Mesenchymal stem cell (in vitro differentiated cells and primary cell): ENCODE measurements around the gene HEXIM1.

Source experiments
- DNase-seq: peaks from one replicate; pipeline ENCODE4 v3.0.0-alpha.2; 2013
- H2AFZ ChIP-seq: one replicate; pipeline ENCODE4 v1.6.1; 2013; ENCODE audit warnings: low read depth, mild to moderate bottlenecking, control low read depth, inconsistent platforms, low read length, moderate library complexity
- H2AK5ac ChIP-seq: 2 replicates; pipeline ENCODE4 v1.6.1; 2013; ENCODE audit warnings: low read length, moderate library complexity, mild to moderate bottlenecking, inconsistent platforms; ENCODE audit not compliant: severe bottlenecking
- H2BK120ac ChIP-seq: one replicate; pipeline ENCODE4 v1.6.1; 2013; ENCODE audit warnings: low read depth, mild to moderate bottlenecking, inconsistent platforms, low read length, moderate library complexity
- H2BK12ac ChIP-seq, 2 experiments: one replicate each; pipeline ENCODE4 v1.6.1; 2013; ENCODE audit warnings: inconsistent platforms in 2 of 2, low read length in 2 of 2, mild to moderate bottlenecking in 2 of 2, moderate library complexity in 2 of 2, control low read depth in 1 of 2
- H2BK15ac ChIP-seq: one replicate; pipeline ENCODE4 v1.6.1; 2013; ENCODE audit warnings: mild to moderate bottlenecking, low read depth, inconsistent platforms; ENCODE audit not compliant: poor library complexity, severe bottlenecking
- H2BK5ac ChIP-seq: 2 replicates; pipeline ENCODE4 v1.6.1; 2013; ENCODE audit warnings: low read depth, mild to moderate bottlenecking, low read length, control low read depth, inconsistent platforms; ENCODE audit not compliant: poor library complexity, severe bottlenecking
- H3K14ac ChIP-seq, 2 experiments: one replicate each; pipeline ENCODE4 v1.6.1; 2013; ENCODE audit warnings: inconsistent platforms in 2 of 2, low read length in 2 of 2, control low read depth in 1 of 2, mild to moderate bottlenecking in 1 of 2, moderate library complexity in 1 of 2
- H3K18ac ChIP-seq, 2 experiments: one replicate each; pipeline ENCODE4 v1.6.1; 2013; ENCODE audit warnings: inconsistent platforms in 2 of 2, low read length in 2 of 2, control low read depth in 1 of 2, low read depth in 1 of 2, mild to moderate bottlenecking in 1 of 2
- H3K23ac ChIP-seq, 2 experiments: one replicate each; pipeline ENCODE4 v1.6.1; 2013; ENCODE audit warnings: inconsistent platforms in 2 of 2, low read length in 2 of 2, mild to moderate bottlenecking in 2 of 2, moderate library complexity in 2 of 2, control low read depth in 1 of 2
- H3K27ac ChIP-seq: 2 replicates; pipeline ENCODE4 v1.5.1; 2013; ENCODE audit warnings: mild to moderate bottlenecking, moderate library complexity, low read length, control low read depth, inconsistent platforms; ENCODE audit not compliant: poor library complexity, severe bottlenecking
- H3K27me3 ChIP-seq, 2 experiments: 2 replicates each; pipeline versions ENCODE4 v1.6.1 to v1.7.0; 2013; ENCODE audit warnings: low read length in 2 of 2, mild to moderate bottlenecking in 2 of 2, moderate library complexity in 2 of 2, control low read depth in 1 of 2, inconsistent platforms in 1 of 2; ENCODE audit not compliant: control insufficient read depth in 1 of 2, insufficient read depth in 1 of 2
- H3K36me3 ChIP-seq, 2 experiments: 2 replicates each; pipeline versions ENCODE4 v1.6.1 to v1.7.0; 2013; ENCODE audit warnings: low read length in 2 of 2, control low read depth in 1 of 2, inconsistent platforms in 1 of 2, low read depth in 1 of 2, mild to moderate bottlenecking in 1 of 2; ENCODE audit not compliant: insufficient read depth in 2 of 2, control insufficient read depth in 1 of 2
- H3K4ac ChIP-seq, 2 experiments: one replicate each; pipeline ENCODE4 v1.6.1; 2013; ENCODE audit warnings: inconsistent platforms in 2 of 2, low read length in 2 of 2, mild to moderate bottlenecking in 2 of 2, moderate library complexity in 2 of 2, control low read depth in 1 of 2, low read depth in 1 of 2
- H3K4me1 ChIP-seq: 2 replicates; pipeline ENCODE4 v1.6.1; 2013; ENCODE audit warnings: low read depth, low read length, control low read depth; ENCODE audit not compliant: control insufficient read depth, insufficient read depth
- H3K4me2 ChIP-seq: 2 replicates; pipeline ENCODE4 v1.6.1; 2013; ENCODE audit warnings: low read length, mild to moderate bottlenecking, inconsistent platforms; ENCODE audit not compliant: poor library complexity, severe bottlenecking
- H3K4me3 ChIP-seq, 2 experiments: 2 replicates each; pipeline versions ENCODE4 v1.5.1 to v1.7.0; 2013; ENCODE audit warnings: low read length in 2 of 2, mild to moderate bottlenecking in 2 of 2, control low read depth in 1 of 2, low read depth in 1 of 2; ENCODE audit not compliant: insufficient read depth in 1 of 2
- H3K79me1 ChIP-seq: replicated peaks from 2 replicates; pipeline ENCODE4 v1.6.1; 2013; ENCODE audit warnings: mild to moderate bottlenecking, control low read depth, low read length, inconsistent platforms; ENCODE audit not compliant: poor library complexity, severe bottlenecking
- H3K9ac ChIP-seq: 2 replicates; pipeline ENCODE4 v1.7.0; 2013; ENCODE audit warnings: mild to moderate bottlenecking, low read length, moderate library complexity
- H3K9me3 ChIP-seq: 2 replicates; pipeline ENCODE4 v1.7.0; 2013; ENCODE audit warnings: mild to moderate bottlenecking, low read length; ENCODE audit not compliant: control insufficient read depth
- H4K8ac ChIP-seq: one replicate; pipeline ENCODE4 v1.6.1; 2013; ENCODE audit warnings: inconsistent platforms, mild to moderate bottlenecking, low read length, moderate library complexity
- H4K91ac ChIP-seq: one replicate; pipeline ENCODE4 v1.6.1; 2013; ENCODE audit warnings: mild to moderate bottlenecking, low read length, inconsistent platforms
- WGBS: methylation state at CpG from one replicate; pipeline ENCODE4 v1.1.7; 2013; ENCODE audit warnings: mixed read lengths; 5-methylcytosine and 5-hydroxymethylcytosine counted together

The HEXIM1 gene

GRCh38 chr17:45130681-45131615 lies 17.3 kb upstream of the HEXIM1 start:
- Histone ChIP-seq H3K79me1 (peaks cover 16% of the 10 kb centered on the region), H4K91ac (peak overlapping the region; percentile 91), H2BK12ac (peak overlapping the region; percentile 59 to 79), H3K9me3 (no peaks in the 10 kb centered on the region), H4K8ac (peak overlapping the region; percentile 64), H2BK120ac (peak overlapping the region; percentile 27), H3K4me2 (peak overlapping the region; percentile 92), H3K4me3 (peak overlapping the region; percentile 82 to 85), H3K18ac (peak overlapping the region; percentile 70 to 77), H3K27ac (no peak overlapping the region), H3K36me3 (peaks cover 0 to 8% of the 10 kb centered on the region in 2 experiments), H2BK15ac (no peak overlapping the region), H3K4ac (peak overlapping the region in 1 of 2 experiments; percentile 42), H2AK5ac (peak overlapping the region; percentile 62), H3K4me1 (peaks cover 54% of the 10 kb centered on the region), H3K14ac (peak overlapping the region in 1 of 2 experiments; percentile 71), H3K9ac (peak overlapping the region; percentile 89), H2AFZ (no peak overlapping the region), H3K23ac (peak overlapping the region in 1 of 2 experiments; percentile 74), H2BK5ac (no peak overlapping the region), H3K27me3 (no peaks in the 10 kb centered on the region)
- WGBS: 92% methylated on average over 17 of the region's 17 CpGs
- no peak for DNase-seq

GRCh38 chr17:45131616-45132319 lies 16.5 kb upstream of the HEXIM1 start:
- Histone ChIP-seq H2BK5ac (peak overlapping the region; percentile 50), H3K4me3 (peak overlapping the region; percentile 82 to 85), H3K18ac (peak overlapping the region; percentile 77 to 87), H3K27me3 (no peaks in the 10 kb centered on the region), H4K91ac (peak overlapping the region; percentile 91), H2BK120ac (peak overlapping the region; percentile 55), H3K79me1 (peaks cover 24% of the 10 kb centered on the region), H3K27ac (no peak overlapping the region), H4K8ac (peak overlapping the region; percentile 64), H3K23ac (peak overlapping the region; percentile 67 to 88), H3K9ac (peak overlapping the region; percentile 89), H3K14ac (peak overlapping the region in 1 of 2 experiments; percentile 94), H2AK5ac (peak overlapping the region; percentile 62), H3K36me3 (peaks cover 0 to 8% of the 10 kb centered on the region in 2 experiments), H2BK12ac (peak overlapping the region; percentile 59 to 79), H3K4ac (peak overlapping the region; percentile 68 to 90), H2AFZ (peak overlapping the region; percentile 56), H2BK15ac (peak overlapping the region; percentile 99), H3K4me1 (peaks cover 60% of the 10 kb centered on the region), H3K4me2 (peak overlapping the region; percentile 92), H3K9me3 (no peaks in the 10 kb centered on the region)
- DNase-seq: peak; percentile 62
- 21% methylated on average over 45 of the region's 46 CpGs for WGBS

GRCh38 chr17:45132320-45132571 lies 16.0 kb upstream of the HEXIM1 start, which contains the start of gene PLCD3:
PLCD3 (minus strand) TSS chr17:45132515; CDS start chr17:45132410, 105 bp downstream.
- Histone ChIP-seq H3K4ac (peak within 1 kb of the TSS; percentile 68 to 91), H3K23ac (peak within 1 kb of the TSS; percentile 67 to 88), H3K27me3 (no peaks in the 10 kb centered on the region), H3K4me3 (peak within 1 kb of the TSS; percentile 82 to 85), H3K9me3 (no peaks in the 10 kb centered on the region), H3K18ac (peak within 1 kb of the TSS; percentile 96 to 99), H2AFZ (peak within 1 kb of the TSS; percentile 81), H3K79me1 (peaks cover 22% of the 10 kb centered on the region), H2BK120ac (peak within 1 kb of the TSS; percentile 87), H4K91ac (peak within 1 kb of the TSS; percentile 91), H2AK5ac (peak within 1 kb of the TSS; percentile 62), H3K27ac (peak within 1 kb of the TSS; percentile 93), H2BK12ac (peak within 1 kb of the TSS; percentile 79 to 89), H4K8ac (peak within 1 kb of the TSS; percentile 92), H3K9ac (peak within 1 kb of the TSS; percentile 93), H3K4me2 (peak within 1 kb of the TSS; percentile 92), H2BK15ac (peak within 1 kb of the TSS; percentile 99), H2BK5ac (peak within 1 kb of the TSS; percentile 50), H3K36me3 (peaks cover 0 to 11% of the 10 kb centered on the region in 2 experiments), H3K14ac (peak within 1 kb of the TSS in 1 of 2 experiments; percentile 97), H3K4me1 (peaks cover 55% of the 10 kb centered on the region)
- 0% methylated on average over 3 of the region's 36 CpGs for WGBS
- no peak for DNase-seq
